SU-DHL-6 (cell line): ENCODE results near the gene SHC2.
"Not testable (repeated sequence)": the region's sequence is repeated elsewhere in the genome, so short reads cannot be mapped to it uniquely, and the experiment has no call there.

Experiments
- H2AFZ ChIP-seq: fragments of 200-600 bp; sonication (generic); 2 replicates; pipeline ENCODE4 v1.6.1; 2014; ENCODE audit warnings: low read depth, mild to moderate bottlenecking, moderate library complexity, mixed read lengths, antibody characterized with exemption, low read length; ENCODE audit not compliant: severe bottlenecking
- H3F3A ChIP-seq: fragments of 200-600 bp; shearing (Covaris generic); 2 replicates; pipeline ENCODE4 v1.6.0; 2016; ENCODE audit warnings: antibody characterized with exemption, mild to moderate bottlenecking; ENCODE audit not compliant: insufficient read depth
- H3K27ac ChIP-seq: fragments of 200-600 bp; sonication (generic); 2 replicates; pipeline ENCODE4 v1.5.1; 2016; ENCODE audit warnings: low read depth, mild to moderate bottlenecking, low read length, moderate library complexity, mixed read lengths
- H3K27me3 ChIP-seq: fragments of 200-600 bp; sonication (generic), shearing (Covaris generic); 2 replicates; pipeline ENCODE4 v1.6.0; 2014; ENCODE audit warnings: mild to moderate bottlenecking, low read length
- H3K36me3 ChIP-seq: fragments of 200-600 bp; sonication (generic); 2 replicates; pipeline ENCODE4 v1.6.1; 2014; ENCODE audit warnings: mild to moderate bottlenecking, low read length, mixed read lengths
- H3K4me2 ChIP-seq: fragments of 300-600, 200-600 bp; shearing (Covaris generic), sonication (generic); 2 replicates; pipeline ENCODE4 v1.6.0; 2014; ENCODE audit warnings: low read length, low read depth, mild to moderate bottlenecking; ENCODE audit not compliant: poor library complexity, severe bottlenecking
- H3K4me3 ChIP-seq: fragments of 200-600 bp; sonication (generic); 2 replicates; pipeline ENCODE4 v1.5.1; 2014; ENCODE audit warnings: antibody characterized with exemption, low read length, mild to moderate bottlenecking, mixed read lengths; ENCODE audit not compliant: insufficient read depth, poor library complexity, severe bottlenecking
- H3K79me2 ChIP-seq: fragments of 200-600 bp; sonication (generic); 2 replicates; pipeline ENCODE4 v1.6.1; 2014; ENCODE audit warnings: mild to moderate bottlenecking, low read length, moderate library complexity; ENCODE audit not compliant: insufficient read depth
- H3K9ac ChIP-seq: fragments of 200-600 bp; sonication (generic); 2 replicates; pipeline ENCODE4 v1.7.0; 2014; ENCODE audit warnings: mild to moderate bottlenecking, low read length
- H3K9me2 ChIP-seq: fragments of 200-600 bp; sonication (generic); replicated peaks from 2 replicates; pipeline ENCODE4 v1.6.1; 2014; ENCODE audit warnings: low read length; ENCODE audit not compliant: insufficient read depth
- H3K9me3 ChIP-seq: fragments of 200-600 bp; sonication (generic); 2 replicates; pipeline ENCODE4 v1.6.1; 2014; ENCODE audit warnings: low read length, mixed read lengths; ENCODE audit not compliant: insufficient read depth
- H4K20me1 ChIP-seq: fragments of 200-600 bp; sonication (generic); 2 replicates; pipeline ENCODE4 v1.6.1; 2014; ENCODE audit warnings: low read depth, mild to moderate bottlenecking, antibody characterized with exemption, low read length, moderate library complexity, mixed read lengths
- CTCF ChIP-seq: fragments of 200-600 bp; sonication (generic); IDR thresholded peaks from one replicate; pipeline ENCODE4 v1.5.1; 2017; ENCODE audit warnings: antibody characterized with exemption, mild to moderate bottlenecking, low read length, moderate library complexity; ENCODE audit not compliant: insufficient read depth, poor library complexity, severe bottlenecking
- EZH2phosphoT487 ChIP-seq: fragments of 200-600 bp; sonication (generic), shearing (Covaris generic); conservative IDR thresholded peaks from 2 replicates; pipeline ENCODE4 v1.6.1; 2018; ENCODE audit warnings: mild to moderate bottlenecking, antibody characterized with exemption, low read length, moderate library complexity, mixed read lengths

SHC2 gene

DNA sequence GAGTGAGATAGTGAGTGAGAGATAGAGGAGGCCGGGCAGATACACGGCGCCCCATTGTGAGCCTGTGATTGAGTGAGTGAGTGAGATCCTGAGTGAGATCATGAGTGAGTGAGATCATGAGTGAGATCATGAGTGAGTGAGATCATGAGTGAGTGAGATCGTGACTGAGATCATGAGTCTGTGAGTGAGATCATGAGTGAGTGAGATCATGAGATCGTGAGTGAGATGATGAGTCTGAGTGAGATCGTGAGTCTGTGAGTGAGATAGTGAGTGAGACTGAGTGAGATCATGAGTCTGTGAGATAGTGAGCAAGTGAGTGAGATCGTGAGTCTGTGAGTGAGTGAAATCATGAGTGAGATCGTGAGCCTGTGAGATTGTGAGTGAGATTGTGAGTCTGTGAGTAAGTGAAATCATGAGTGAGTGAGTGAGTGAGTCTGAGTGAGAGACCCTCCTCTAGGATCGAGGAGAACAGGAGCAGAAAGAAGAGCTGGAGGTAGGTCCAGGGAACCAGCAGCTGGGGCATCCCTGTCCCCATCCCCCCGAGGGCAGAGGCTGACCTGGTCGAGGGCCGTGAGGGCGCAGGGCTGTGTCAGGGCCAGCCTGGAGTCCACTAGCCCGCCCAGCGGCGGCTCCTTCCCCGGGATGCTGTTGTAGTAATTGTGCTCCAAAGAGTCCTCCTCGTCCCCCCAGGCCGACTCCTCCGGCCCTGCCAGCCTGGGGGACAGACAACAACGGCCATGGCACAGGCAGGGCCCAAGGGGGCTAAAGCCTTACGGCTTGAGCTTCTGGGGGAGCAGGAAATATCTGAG is 26.5 kb downstream of the SHC2 start:
- Histone ChIP-seq H3K9me3 (no peaks in the 10 kb centered on the region), H3K27me3 (no peaks in the 10 kb centered on the region), H3K4me3 (no peak overlapping the region), H3K4me2 (no peak overlapping the region), H3K79me2 (no peaks in the 10 kb centered on the region), H3K9me2 (no peaks in the 10 kb centered on the region), H3K36me3 (no peaks in the 10 kb centered on the region), H2AFZ (no peak overlapping the region), H3K27ac (no peak overlapping the region), H4K20me1 (no peaks in the 10 kb centered on the region), H3F3A (no peaks in the 10 kb centered on the region), H3K9ac (no peak overlapping the region)
- TF ChIP-seq CTCF (no peak), EZH2phosphoT487 (no peak)

DNA sequence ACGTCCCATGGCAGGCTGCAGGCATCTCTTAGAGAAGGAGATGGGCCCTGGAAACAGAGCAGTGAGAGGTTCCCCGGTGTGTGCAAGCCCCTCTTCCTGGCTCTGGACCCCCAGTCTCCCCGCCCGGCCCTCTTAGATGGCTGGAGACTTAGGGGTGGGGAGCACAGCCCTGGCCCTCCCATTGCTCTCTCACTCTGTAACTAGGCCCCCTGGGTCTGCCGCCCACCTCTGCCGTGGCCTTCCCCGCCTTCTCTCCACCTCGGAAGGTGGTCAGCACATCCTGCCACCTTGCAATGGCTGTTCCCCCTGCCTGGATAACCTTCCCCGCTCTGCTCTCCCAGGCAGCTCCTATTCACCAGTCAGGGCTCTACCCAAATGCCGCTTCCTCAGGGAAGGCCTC is 30.1 kb downstream of the SHC2 start:
- Histone ChIP-seq H3K27me3 (no peaks in the 10 kb centered on the region), H3K4me2 (no peak overlapping the region), H3F3A (no peaks in the 10 kb centered on the region), H3K9me3 (no peaks in the 10 kb centered on the region), H3K9me2 (no peaks in the 10 kb centered on the region), H3K9ac (no peak overlapping the region), H3K36me3 (no peaks in the 10 kb centered on the region), H4K20me1 (no peaks in the 10 kb centered on the region), H3K4me3 (no peak overlapping the region), H2AFZ (no peak overlapping the region), H3K79me2 (no peaks in the 10 kb centered on the region), H3K27ac (no peak overlapping the region)
- TF ChIP-seq CTCF (no peak), EZH2phosphoT487 (no peak)

DNA sequence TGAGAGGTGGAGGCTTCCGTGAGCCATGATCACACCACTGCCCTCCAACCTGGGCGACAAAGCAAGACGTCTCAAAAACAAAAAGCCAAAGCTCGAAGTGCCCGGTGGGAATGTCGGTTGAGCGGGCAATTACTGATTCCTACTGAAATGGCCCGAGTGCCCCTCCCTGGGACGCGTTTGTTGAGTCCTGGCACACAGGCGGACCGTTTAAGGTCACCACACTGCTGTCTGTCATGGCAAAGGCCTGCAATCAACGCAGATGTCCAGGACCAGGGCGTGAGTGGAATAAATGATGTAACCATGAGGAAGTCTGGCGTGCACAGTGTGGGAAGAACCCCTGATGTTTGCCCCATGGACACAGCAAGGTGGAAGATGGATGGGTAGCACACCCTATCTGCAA is 32.7 kb downstream of the SHC2 start:
- H2AFZ ChIP-seq = no peak overlapping the region
- H3K9ac ChIP-seq = no peak overlapping the region
- no peak overlapping the region for H3K4me3 ChIP-seq
- no peaks in the 10 kb centered on the region for H3K36me3 ChIP-seq
- no peaks in the 10 kb centered on the region for H3K79me2 ChIP-seq
- H4K20me1 ChIP-seq = no peaks in the 10 kb centered on the region
- no peaks in the 10 kb centered on the region for H3F3A ChIP-seq
- no peaks in the 10 kb centered on the region for H3K27me3 ChIP-seq
- H3K4me2 ChIP-seq = no peak overlapping the region
- TF ChIP-seq CTCF = no peak
- TF ChIP-seq EZH2phosphoT487 = no peak
- no peaks in the 10 kb centered on the region for H3K9me2 ChIP-seq
- H3K9me3 ChIP-seq = no peaks in the 10 kb centered on the region
- no peak overlapping the region for H3K27ac ChIP-seq

DNA sequence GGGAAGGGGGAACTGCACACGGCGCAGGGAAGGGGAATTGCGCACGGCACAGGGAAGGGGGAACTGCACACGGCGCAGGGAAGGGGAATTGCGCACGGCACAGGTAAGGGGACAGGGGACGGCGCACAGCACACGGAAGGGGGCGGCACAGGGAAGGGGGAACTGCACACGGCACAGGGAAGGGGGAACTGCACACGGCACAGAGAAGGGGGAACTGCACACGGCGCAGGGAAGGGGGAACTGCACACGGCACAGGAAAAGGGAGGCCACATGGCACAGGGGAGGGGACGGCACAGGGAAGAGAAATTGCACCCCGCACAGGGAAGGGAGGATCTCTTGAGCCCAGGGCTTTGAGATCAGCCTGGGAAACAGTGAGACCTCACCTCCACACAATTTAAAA is 33.2 kb downstream of the SHC2 start:
- H3K9me2 ChIP-seq, H4K20me1 ChIP-seq, H3K9me3 ChIP-seq, H3F3A ChIP-seq, H3K27me3 ChIP-seq, H3K9ac ChIP-seq, H3K27ac ChIP-seq, H3K79me2 ChIP-seq, H3K36me3 ChIP-seq, H3K4me3 ChIP-seq, H3K4me2 ChIP-seq, H2AFZ ChIP-seq: not testable (repeated sequence)
